ENCODE data around the gene HOMER2.
"Not testable (repeated sequence)": the region's sequence is repeated elsewhere in the genome, so short reads cannot be mapped to it uniquely, and the experiment has no call there.

HOMER2 gene

DNA sequence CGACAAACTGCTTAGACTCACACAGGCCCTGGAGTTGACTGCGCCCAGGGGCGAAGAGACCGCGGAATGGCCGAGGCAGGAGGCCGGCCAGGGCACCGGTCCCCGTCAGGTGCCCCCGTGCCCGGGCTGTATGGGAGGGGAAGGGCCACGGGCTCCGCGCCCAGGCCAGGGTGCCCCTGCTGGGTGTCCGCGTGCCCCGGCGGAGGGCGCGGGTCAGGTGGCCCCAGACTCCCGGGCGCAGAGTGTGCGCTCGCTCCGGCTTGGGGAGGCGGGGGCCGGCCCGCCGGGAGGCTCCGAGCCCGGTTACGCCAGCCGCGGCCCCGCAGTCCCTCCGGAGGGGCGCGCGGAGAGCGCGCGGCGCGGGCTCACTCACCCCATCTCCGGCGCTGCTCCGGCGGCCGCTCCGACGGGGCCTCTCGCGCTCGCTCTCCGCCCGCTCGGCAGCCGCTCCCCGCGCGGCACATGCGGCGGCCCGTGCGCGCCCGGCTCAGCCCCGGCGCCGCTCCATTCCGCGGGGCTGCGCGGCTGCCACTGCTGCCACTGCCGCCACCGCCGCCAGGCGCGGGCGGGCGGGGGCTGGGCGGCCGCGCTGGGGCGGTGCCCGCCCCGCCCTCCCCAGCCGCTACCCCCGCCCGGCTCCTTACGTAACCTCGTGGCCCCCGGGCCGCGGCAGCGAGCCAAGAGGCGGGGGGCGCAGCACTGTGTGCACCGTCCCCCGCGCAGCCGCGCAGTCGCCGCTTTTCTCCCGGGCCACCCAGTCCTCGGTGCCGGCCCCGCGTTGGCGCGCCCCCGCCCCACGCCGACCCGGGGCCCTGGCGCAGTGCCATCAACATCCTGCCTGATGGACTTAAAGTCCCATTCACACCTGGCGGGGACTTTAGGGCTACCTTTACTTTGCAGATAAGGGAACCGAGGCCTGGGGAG, at the start of gene HOMER2:
Gene HOMER2 (minus strand): TSS at position 563 of the 924 bp plus-strand sequence. CDS start 185 bp downstream, at position 378.
- peak within 1 kb of the TSS; percentile 48 for H3K4me3 ChIP-seq (ENCODE audit: low read length)
- TF ChIP-seq, protein P1, sequence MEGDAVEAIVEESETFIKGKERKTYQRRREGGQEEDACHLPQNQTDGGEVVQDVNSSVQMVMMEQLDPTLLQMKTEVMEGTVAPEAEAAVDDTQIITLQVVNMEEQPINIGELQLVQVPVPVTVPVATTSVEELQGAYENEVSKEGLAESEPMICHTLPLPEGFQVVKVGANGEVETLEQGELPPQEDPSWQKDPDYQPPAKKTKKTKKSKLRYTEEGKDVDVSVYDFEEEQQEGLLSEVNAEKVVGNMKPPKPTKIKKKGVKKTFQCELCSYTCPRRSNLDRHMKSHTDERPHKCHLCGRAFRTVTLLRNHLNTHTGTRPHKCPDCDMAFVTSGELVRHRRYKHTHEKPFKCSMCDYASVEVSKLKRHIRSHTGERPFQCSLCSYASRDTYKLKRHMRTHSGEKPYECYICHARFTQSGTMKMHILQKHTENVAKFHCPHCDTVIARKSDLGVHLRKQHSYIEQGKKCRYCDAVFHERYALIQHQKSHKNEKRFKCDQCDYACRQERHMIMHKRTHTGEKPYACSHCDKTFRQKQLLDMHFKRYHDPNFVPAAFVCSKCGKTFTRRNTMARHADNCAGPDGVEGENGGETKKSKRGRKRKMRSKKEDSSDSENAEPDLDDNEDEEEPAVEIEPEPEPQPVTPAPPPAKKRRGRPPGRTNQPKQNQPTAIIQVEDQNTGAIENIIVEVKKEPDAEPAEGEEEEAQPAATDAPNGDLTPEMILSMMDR (conservative IDR thresholded peaks at IDR 0.05; ENCODE audit: low read depth, low read length): no peak
- no peak for DNase-seq (ENCODE audit: low read depth)

DNA sequence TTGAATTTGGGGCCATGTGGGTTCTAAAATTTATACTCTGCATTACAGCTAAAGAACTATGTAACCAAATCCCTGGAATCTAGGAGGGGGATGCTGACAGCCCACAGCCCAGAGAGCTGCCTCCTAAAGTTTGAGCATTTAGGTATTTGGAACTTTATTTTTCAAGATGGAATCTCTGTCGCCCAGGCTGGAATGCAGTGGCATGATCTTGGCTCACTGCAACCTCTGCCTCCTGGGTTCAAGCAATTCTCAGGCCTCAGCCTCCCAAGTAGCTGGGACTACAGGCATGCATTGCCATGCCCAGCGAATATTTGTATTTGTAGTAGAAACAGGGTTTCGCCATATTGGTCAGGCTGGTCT, 48.1 kb upstream of the HOMER2 start:
- H3K4me3 ChIP-seq (ENCODE audit: low read length): not testable (repeated sequence)

DNA sequence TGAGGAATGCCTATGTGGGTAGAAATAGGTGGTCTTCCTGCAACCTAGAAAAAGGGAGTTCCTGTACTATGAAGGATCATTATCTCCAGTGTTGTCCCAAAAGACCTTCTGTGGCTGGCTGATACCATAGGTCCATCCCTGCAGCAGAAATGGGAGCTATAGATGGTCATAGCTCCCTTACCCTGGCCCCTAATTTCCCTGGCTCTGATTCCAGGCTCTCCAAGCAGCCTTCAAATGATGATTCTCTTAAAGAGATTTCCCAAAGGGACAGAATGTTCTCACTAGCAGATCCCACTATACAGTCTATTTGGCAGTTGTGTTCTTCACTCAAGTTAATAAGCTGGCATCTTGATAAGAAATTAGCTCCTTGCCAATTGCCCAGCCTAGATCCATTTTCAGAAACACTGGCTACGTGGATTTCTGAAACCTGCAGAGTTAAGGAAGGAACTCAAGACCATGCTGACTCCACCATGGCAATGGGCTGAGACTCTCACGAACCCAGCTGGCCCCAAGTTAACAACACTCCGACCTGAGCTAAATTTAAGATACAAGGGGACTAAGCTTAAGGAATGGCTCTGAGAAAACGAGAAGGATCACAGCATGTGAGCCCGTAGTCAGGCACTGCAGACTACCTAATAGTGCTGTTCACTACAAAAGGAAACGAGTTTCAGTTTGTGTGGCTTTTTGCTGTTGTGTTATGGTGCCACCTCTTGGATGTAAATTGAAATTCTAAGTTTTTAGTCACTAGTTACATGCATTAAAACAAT, 47.6 kb upstream of the HOMER2 start:
- peak overlapping the region; percentile 35 for H3K4me3 ChIP-seq (ENCODE audit: low read length)
- TF ChIP-seq, protein P1 (conservative IDR thresholded peaks at IDR 0.05; ENCODE audit: low read depth, low read length): peak; percentile 52
- DNase-seq (ENCODE audit: low read depth): peak; percentile 39

More for the DNA sequence above, 48.1 kb upstream of the HOMER2 start:
- not testable (repeated sequence) for DNase-seq (ENCODE audit: low read depth)

DNA sequence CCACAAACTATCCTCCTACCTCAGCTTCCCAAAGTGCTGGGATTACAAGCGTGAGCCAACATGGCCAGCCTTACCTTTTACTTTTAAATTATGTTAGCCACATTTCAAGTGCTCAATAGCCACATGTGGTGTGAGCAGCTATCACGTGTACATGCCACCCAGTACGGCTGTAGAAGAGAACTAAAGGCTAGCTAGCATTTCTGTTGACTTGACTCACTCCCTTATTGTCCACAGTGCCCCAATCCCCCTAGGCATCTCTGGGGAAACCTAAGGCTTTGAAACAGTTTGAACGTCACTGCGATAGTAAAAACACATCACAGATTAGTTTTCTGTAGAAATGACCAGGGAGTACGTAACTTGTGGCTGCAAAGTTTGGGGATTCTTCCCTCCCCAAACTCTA, 46.9 kb upstream of the HOMER2 start:
- TF ChIP-seq, protein P1 (conservative IDR thresholded peaks at IDR 0.05; ENCODE audit: low read depth, low read length): no peak
- no peak for DNase-seq (ENCODE audit: low read depth)
- H3K4me3 ChIP-seq (ENCODE audit: low read length): no peak overlapping the region

DNA sequence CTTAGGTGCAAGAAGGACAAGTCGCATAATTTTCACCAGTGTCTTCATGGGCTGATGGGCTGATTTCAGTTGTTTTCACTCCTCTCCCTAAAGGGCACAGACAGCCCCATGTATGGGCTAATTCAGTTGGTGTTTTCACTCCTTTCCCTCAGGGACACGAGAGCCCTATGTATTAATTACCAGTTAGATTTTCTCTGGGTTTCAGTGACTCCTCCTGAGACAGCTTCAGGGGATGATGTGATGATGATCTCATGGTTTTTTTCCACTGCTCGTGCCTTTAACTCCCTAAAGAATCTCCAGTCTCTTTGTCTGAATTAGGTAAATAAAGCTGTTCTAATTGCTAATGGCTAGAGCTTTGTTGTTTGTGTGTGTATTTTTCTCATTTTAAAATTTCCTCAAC, 43.4 kb upstream of the HOMER2 start:
- DNase-seq (ENCODE audit: low read depth): no peak
- H3K4me3 ChIP-seq (ENCODE audit: low read length): no peak overlapping the region
- TF ChIP-seq, protein P1 (conservative IDR thresholded peaks at IDR 0.05; ENCODE audit: low read depth, low read length): no peak

DNA sequence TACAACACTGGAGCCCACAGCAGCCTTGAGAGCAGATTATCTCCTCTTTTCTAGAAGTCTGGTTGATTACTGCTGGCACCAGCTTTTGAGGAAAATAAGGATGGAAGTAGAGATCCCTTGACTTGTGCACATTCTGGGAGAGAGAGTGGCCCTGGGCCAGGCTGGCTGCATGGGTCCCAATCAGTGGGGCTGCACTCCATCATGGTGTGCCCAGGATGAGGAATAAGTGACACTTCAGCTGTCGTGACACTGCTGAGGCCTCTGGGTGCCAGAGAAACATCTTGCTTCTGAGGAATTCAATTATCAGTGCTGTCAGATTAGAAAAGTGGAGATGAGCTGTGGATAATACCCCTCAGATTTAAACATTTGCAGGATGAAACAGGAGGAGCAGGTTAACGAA, 42.6 kb upstream of the HOMER2 start:
- TF ChIP-seq, protein P1 (conservative IDR thresholded peaks at IDR 0.05; ENCODE audit: low read depth, low read length): no peak
- no peak overlapping the region for H3K4me3 ChIP-seq (ENCODE audit: low read length)
- no peak for DNase-seq (ENCODE audit: low read depth)

DNA sequence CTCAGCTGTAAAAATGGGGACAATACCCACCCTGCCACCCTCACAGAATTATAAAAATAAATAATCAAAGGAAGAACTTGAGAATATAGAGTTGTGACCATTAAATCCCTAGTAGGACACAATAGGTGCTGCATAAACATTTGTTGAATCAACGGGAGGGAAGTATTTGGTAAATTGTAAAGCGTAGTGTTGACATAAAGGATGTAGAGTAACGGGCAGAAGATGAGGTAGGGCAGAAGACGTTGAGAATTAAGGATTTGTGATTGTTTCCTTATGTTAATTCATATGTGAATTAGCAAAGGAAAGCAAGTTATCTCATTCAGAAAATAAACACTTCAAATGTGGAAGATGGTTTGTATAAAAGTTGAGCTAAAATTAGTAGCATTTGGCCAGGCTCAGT, 40.6 kb upstream of the HOMER2 start:
- no peak for DNase-seq (ENCODE audit: low read depth)
- TF ChIP-seq, protein P1 (conservative IDR thresholded peaks at IDR 0.05; ENCODE audit: low read depth, low read length): no peak
- no peak overlapping the region for H3K4me3 ChIP-seq (ENCODE audit: low read length)

Measured in retinal pigment epithelial cell (primary cell).